Endothelial cell of umbilical vein (primary cell): Measurements from ENCODE around the gene DLK1. TPM values are rescaled to one million over a fixed set of nuclear protein-coding genes. Genes with fewer than 3 reads are reported as not detected.

ENCODE experiments used
- BruUV-seq: library from RNA; stranded (reverse); fragments of 400-500 nt; replicated peaks from 2 replicates; lab custom pipeline; 2021; lab: Mats Ljungman, UMichigan
- CTCF ChIA-PET: fragments of 300-600, 350-600 bp; sonication (Branson Sonifier 250); formaldehyde crosslinking; loops from one replicate; lab custom pipeline; 2021; ENCODE audit warnings: antibody characterized with exemption, inconsistent platforms; lab: Charles Lee
- POLR2A ChIA-PET: fragments of 300-600, 350-600 bp; sonication (Branson Sonifier 250); formaldehyde crosslinking; loops from one replicate; lab custom pipeline; 2021; ENCODE audit warnings: antibody characterized with exemption, inconsistent platforms; lab: Charles Lee
- DNase-seq: peaks from one replicate; pipeline ENCODE4 v3.0.0-alpha.2; 2011; ENCODE audit warnings: low read depth, low spot score
- FAIRE-seq: peaks from 2 replicates; lab custom pipeline; 2011; peaks lifted over from hg19 to GRCh38; lab: Jason Lieb, UNC
- H2AFZ ChIP-seq: 2 replicates; pipeline ENCODE4 v1.6.0; 2012; ENCODE audit warnings: low read depth, low read length, control low read depth, inconsistent platforms
- H3K27ac ChIP-seq: 2 replicates; pipeline ENCODE4 v1.5.1; 2011; ENCODE audit warnings: low read depth, mild to moderate bottlenecking, control low read depth, low read length, moderate library complexity; ENCODE audit not compliant: insufficient read depth
- H3K27me3 ChIP-seq, 2 experiments: 2 replicates each; pipeline versions ENCODE4 v1.6.0 to v1.6.1; 2011; ENCODE audit warnings: low read length in 2 of 2, mixed read lengths in 1 of 2; ENCODE audit not compliant: control insufficient read depth in 2 of 2, insufficient read depth in 2 of 2
- H3K36me3 ChIP-seq, 2 experiments: 2 replicates in 1 of 2; 3 replicates in 1 of 2; pipeline ENCODE4 v1.5.1; 2011; ENCODE audit warnings: low read length in 2 of 2, mild to moderate bottlenecking in 1 of 2, moderate library complexity in 1 of 2; ENCODE audit not compliant: control insufficient read depth in 2 of 2, insufficient read depth in 2 of 2; ENCODE audit errors: extremely low read depth in 1 of 2
- H3K4me1 ChIP-seq: 3 replicates; pipeline ENCODE4 v1.5.1; 2011; ENCODE audit warnings: mild to moderate bottlenecking, low read length; ENCODE audit not compliant: control insufficient read depth, insufficient read depth; ENCODE audit errors: extremely low read depth
- H3K4me2 ChIP-seq: 2 replicates; pipeline ENCODE4 v1.6.1; 2011; ENCODE audit warnings: low read length, control low read depth, mixed read lengths; ENCODE audit not compliant: insufficient read depth
- H3K4me3 ChIP-seq, 3 experiments: fragments of 200-600 bp in 1 of 3; sonication (generic), shearing (Covaris generic) in 1 of 3; replicated peaks in 1 of 3; 2 replicates each; pipeline ENCODE4 v1.5.1; 2011 to 2016; ENCODE audit warnings: control low read depth in 3 of 3, low read length in 3 of 3, mild to moderate bottlenecking in 2 of 3, inconsistent platforms in 1 of 3, low read depth in 1 of 3, moderate library complexity in 1 of 3; ENCODE audit not compliant: insufficient read depth in 1 of 3
- H3K79me2 ChIP-seq: 2 replicates; pipeline ENCODE4 v1.6.0; 2012; ENCODE audit warnings: low read length, inconsistent platforms; ENCODE audit not compliant: control insufficient read depth, insufficient read depth
- H3K9ac ChIP-seq: replicated peaks from 2 replicates; pipeline ENCODE3; 2011; ENCODE audit warnings: low read length, control low read depth; ENCODE audit not compliant: insufficient read depth; ENCODE audit errors: extremely low read depth
- H3K9me1 ChIP-seq: replicated peaks from 3 replicates; pipeline ENCODE4 v1.6.0; 2011; ENCODE audit warnings: mild to moderate bottlenecking, low read length; ENCODE audit not compliant: control insufficient read depth, insufficient read depth; ENCODE audit errors: extremely low read depth
- H3K9me3 ChIP-seq: replicated peaks from 2 replicates; pipeline ENCODE4 v1.5.1; 2012; ENCODE audit warnings: low read length, inconsistent platforms; ENCODE audit not compliant: control insufficient read depth, insufficient read depth
- H4K20me1 ChIP-seq: replicated peaks from 2 replicates; pipeline ENCODE3; 2011; ENCODE audit warnings: mild to moderate bottlenecking, low read length; ENCODE audit not compliant: control insufficient read depth, insufficient read depth; ENCODE audit errors: extremely low read depth
- EZH2 ChIP-seq: IDR thresholded peaks from 2 replicates; pipeline ENCODE4 v1.6.1; 2012; ENCODE audit warnings: borderline replicate concordance, low read depth, mild to moderate bottlenecking, moderate library complexity, low read length, inconsistent platforms; ENCODE audit not compliant: severe bottlenecking
- FOS ChIP-seq: IDR thresholded peaks from 2 replicates; pipeline ENCODE4 v1.6.1; 2011; ENCODE audit warnings: mild to moderate bottlenecking, low read length, moderate library complexity, borderline replicate concordance; ENCODE audit not compliant: insufficient read depth
- GATA2 ChIP-seq: IDR thresholded peaks from 2 replicates; pipeline ENCODE4 v1.7.0; 2011; ENCODE audit warnings: low read depth, mild to moderate bottlenecking, moderate library complexity, mixed read lengths, low read length; ENCODE audit not compliant: insufficient read length, insufficient read depth
- JUN ChIP-seq: IDR thresholded peaks from 2 replicates; pipeline ENCODE4 v1.6.1; 2011; ENCODE audit warnings: borderline replicate concordance, low read depth; ENCODE audit not compliant: insufficient read length, insufficient read depth
- MYC ChIP-seq: IDR thresholded peaks from one replicate; pipeline ENCODE4 v1.6.1; 2011; ENCODE audit warnings: mild to moderate bottlenecking, low read depth, low read length
- POLR2A ChIP-seq: IDR thresholded peaks from 2 replicates; pipeline ENCODE4 v1.6.1; 2012; ENCODE audit warnings: low read depth, mild to moderate bottlenecking, control low read depth, low read length
- POLR2AphosphoS5 ChIP-seq: IDR thresholded peaks from 2 replicates; pipeline ENCODE4 v1.6.1; 2012; ENCODE audit warnings: low read depth, mild to moderate bottlenecking, control low read depth, low read length, moderate library complexity; ENCODE audit not compliant: insufficient read depth
- dilution Hi-C: fragments of 300-500 bp; cut with MboI; formaldehyde crosslinking; loops from one replicate; pipeline ENCODE4 v1.15.0; 2019; ENCODE audit warnings: low sequenced_read_pairs; ENCODE audit not compliant: extremely low pct_ligation_motif_present
- intact Hi-C: fragments of 100-400 bp; cut with micrococcal nuclease; formaldehyde crosslinking; loops from one replicate; pipeline ENCODE4 v1.10.0; 2022
- polyA plus RNA-seq, 4 experiments: library from polyadenylated mRNA; depleted of rRNA in 3 of 4; stranded (reverse) in 3 of 4; unstranded in 1 of 4; fragments of >200 nt; gene quantifications; 2 replicates each; pipeline versions ENCODE4 v1.2.1 to v1.2.3, GENCODE V29; 2011 to 2012; ENCODE audit warnings: missing spikeins in 1 of 4
- total RNA-seq: library from RNA; stranded (reverse); gene quantifications from 2 replicates; pipeline ENCODE4 v1.2.3, GENCODE V29; 2021
- TF ChIP-seq, protein P1 (sequence below): IDR thresholded peaks from 2 replicates; pipeline ENCODE4 v1.6.1; 2011; ENCODE audit not compliant: insufficient read depth, insufficient read length
- TF ChIP-seq, protein P2 (sequence below), 2 donors: IDR thresholded peaks; 1 replicate in 1 of 2; 2 replicates in 1 of 2; pipeline ENCODE4 v1.5.1; 2011; ENCODE audit warnings: low read length in 2 of 2, mild to moderate bottlenecking in 2 of 2, moderate library complexity in 2 of 2, control low read depth in 1 of 2, inconsistent platforms in 1 of 2, low read depth in 1 of 2; ENCODE audit not compliant: insufficient read depth in 1 of 2; ENCODE audit errors: extremely low read depth in 1 of 2

The DLK1 gene
- total and polyA plus RNA-seq, 2 donors (not counting 3 experiments of a cell fraction or from before 2014, with no cell fraction given): not detected

- ChIA-PET POLR2A (no interaction called here), CTCF (no interaction called here)
- no peak overlapping the region for H3K9ac ChIP-seq
- dilution Hi-C loops: no loop called here
- no peak for DNase-seq
- FAIRE-seq: no peak
- H2AFZ ChIP-seq: no peak overlapping the region
- H3K9me3 ChIP-seq: no peaks in the 10 kb centered on the region
- H3K4me1 ChIP-seq: no peaks in the 10 kb centered on the region
- H3K9me1 ChIP-seq: no peaks in the 10 kb centered on the region
- H4K20me1 ChIP-seq: no peaks in the 10 kb centered on the region
- BruUV-seq: no TSS peak
- H3K79me2 ChIP-seq: no peaks in the 10 kb centered on the region
- H3K27me3 ChIP-seq: no peaks in the 10 kb centered on the region
- no peaks in the 10 kb centered on the region for H3K36me3 ChIP-seq
- no peak overlapping the region for H3K4me3 ChIP-seq
- no peak overlapping the region for H3K27ac ChIP-seq
- intact Hi-C loops: no loop called here
- TF ChIP-seq, protein P1, sequence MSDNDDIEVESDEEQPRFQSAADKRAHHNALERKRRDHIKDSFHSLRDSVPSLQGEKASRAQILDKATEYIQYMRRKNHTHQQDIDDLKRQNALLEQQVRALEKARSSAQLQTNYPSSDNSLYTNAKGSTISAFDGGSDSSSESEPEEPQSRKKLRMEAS: no peak
- TF ChIP-seq JUN (peak; percentile 46), FOS (peak; percentile 57), EZH2 (no peak)
- no peak overlapping the region for H3K4me2 ChIP-seq
Observed at GRCh38 chr14:100755649-100756048, 29.0 kb downstream of the DLK1 start.

- Histone ChIP-seq H3K9me1 (no peaks in the 10 kb centered on the region), H3K27ac (peak overlapping the region; percentile 27), H4K20me1 (no peaks in the 10 kb centered on the region), H3K4me1 (peaks cover 13% of the 10 kb centered on the region), H3K4me3 (no peak overlapping the region), H3K79me2 (no peaks in the 10 kb centered on the region), H3K4me2 (peak overlapping the region; percentile 25), H2AFZ (no peak overlapping the region), H3K9ac (no peak overlapping the region), H3K9me3 (no peaks in the 10 kb centered on the region), H3K27me3 (peaks cover 0 to 2% of the 10 kb centered on the region in 2 experiments), H3K36me3 (no peaks in the 10 kb centered on the region)
- BruUV-seq: no TSS peak
- FAIRE-seq (peak; percentile 90), DNase-seq (peak; percentile 66)
- TF ChIP-seq GATA2 (no peak), POLR2AphosphoS5 (no peak), FOS (peak; percentile 92), EZH2 (no peak), MYC (no peak), POLR2A (no peak), JUN (peak; percentile 82)
- TF ChIP-seq, protein P1: no peak
- TF ChIP-seq, protein P2, sequence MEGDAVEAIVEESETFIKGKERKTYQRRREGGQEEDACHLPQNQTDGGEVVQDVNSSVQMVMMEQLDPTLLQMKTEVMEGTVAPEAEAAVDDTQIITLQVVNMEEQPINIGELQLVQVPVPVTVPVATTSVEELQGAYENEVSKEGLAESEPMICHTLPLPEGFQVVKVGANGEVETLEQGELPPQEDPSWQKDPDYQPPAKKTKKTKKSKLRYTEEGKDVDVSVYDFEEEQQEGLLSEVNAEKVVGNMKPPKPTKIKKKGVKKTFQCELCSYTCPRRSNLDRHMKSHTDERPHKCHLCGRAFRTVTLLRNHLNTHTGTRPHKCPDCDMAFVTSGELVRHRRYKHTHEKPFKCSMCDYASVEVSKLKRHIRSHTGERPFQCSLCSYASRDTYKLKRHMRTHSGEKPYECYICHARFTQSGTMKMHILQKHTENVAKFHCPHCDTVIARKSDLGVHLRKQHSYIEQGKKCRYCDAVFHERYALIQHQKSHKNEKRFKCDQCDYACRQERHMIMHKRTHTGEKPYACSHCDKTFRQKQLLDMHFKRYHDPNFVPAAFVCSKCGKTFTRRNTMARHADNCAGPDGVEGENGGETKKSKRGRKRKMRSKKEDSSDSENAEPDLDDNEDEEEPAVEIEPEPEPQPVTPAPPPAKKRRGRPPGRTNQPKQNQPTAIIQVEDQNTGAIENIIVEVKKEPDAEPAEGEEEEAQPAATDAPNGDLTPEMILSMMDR (IDR thresholded peaks at IDR 0.05; ENCODE audit: extremely low read depth in 1 of 2, insufficient read depth in 1 of 2, low read depth in 1 of 2, low read length in 2 of 2): no peak
- POLR2A ChIA-PET: no interaction called here
- CTCF ChIA-PET: interaction anchor here (0.9 to 1.5 kb wide), 3 partner anchors 11 to 54 kb away, joined by 3 to 6 read pairs (median 3); no protein-coding TSS in a partner anchor
- intact Hi-C loops: loop anchor here (1.0 kb wide), 1 partner anchor 68 kb away; no protein-coding TSS in a partner anchor
- dilution Hi-C loops: no loop called here
Observed at GRCh38 chr14:100761481-100761880, 34.8 kb downstream of the DLK1 start.
